Tongue (tissue), 2 donors: ENCODE results near the gene GJD2. TPM values are rescaled to one million over a fixed set of nuclear protein-coding genes. Genes with fewer than 3 reads are reported as not detected.

ENCODE experiments used
- DNase-seq: peaks from one replicate; pipeline ENCODE4 v3.0.0-alpha.2; 2015
- total RNA-seq: library from RNA; depleted of rRNA; stranded (reverse); fragments of >200 nt; gene quantifications from one replicate; pipeline ENCODE4 v1.2.3, GENCODE V29; 2014

The GJD2 gene
- total RNA-seq, 1 donor from 2014 or later, result 0.10 TPM

DNA sequence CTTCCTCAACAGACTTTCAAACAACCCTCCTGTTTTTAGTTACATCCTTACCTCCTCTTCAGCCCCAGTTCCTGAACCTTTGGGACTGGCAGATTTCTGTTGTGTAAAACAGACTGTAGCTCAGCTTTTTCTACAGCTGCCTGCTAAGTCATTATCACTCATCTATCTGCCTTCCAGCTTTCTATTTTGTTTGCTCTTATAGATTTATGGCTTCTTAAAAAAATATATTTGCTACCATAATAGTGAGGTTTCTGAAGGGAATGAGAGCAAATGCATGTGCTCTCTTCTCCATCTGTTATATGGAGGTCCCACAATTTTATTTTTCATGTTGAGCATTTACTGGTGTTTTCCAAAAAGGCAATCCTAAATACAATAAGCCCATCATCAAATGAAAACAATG, 18.2 kb upstream of the GJD2 start:
- no peak for DNase-seq

GRCh38 chr15:34772312-34772711, 17.5 kb upstream of the GJD2 start:
- DNase-seq, result no peak

DNA sequence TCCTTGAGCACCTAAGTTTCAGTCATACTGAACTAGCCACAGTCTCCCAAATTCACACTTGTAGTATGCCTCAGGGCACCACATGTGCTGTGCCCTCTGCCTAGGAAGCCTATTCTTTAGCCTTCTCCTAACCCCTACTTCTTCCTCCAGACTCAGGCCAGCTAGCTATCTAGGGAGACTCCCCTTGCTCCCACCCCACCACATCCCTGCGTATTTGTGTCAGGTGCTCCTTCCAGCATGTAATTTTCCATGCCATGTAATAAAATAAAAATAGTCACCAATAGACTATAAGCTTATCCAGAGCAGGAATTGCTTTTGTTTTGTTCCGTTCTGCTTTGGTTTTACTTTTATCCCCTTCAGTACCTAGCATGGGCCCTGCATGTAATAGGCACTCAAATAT, 14.9 kb upstream of the GJD2 start:
- no peak for DNase-seq

- no peak for DNase-seq
These were observed 13.7 kb upstream of the GJD2 start for GRCh38 chr15:34768530-34768929.

DNA sequence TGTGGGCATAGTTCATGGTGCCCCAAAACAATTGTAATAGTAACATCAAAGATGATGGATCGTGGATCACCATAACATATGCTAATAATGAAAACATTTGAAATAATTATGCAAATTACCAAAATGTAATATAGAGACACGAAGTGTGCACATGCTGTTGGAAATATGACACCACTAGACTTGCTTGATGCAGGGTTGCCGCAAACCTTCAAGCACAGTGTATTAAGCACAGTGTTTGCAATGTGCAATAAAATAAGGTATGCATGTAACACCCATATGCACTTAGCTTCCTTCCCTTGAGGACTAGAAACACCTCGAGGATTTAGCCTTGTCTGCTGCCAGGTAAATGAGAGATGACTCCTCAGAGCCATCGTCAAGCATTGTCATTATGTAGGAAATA, 10.9 kb upstream of the GJD2 start:
- DNase-seq, result no peak

DNA sequence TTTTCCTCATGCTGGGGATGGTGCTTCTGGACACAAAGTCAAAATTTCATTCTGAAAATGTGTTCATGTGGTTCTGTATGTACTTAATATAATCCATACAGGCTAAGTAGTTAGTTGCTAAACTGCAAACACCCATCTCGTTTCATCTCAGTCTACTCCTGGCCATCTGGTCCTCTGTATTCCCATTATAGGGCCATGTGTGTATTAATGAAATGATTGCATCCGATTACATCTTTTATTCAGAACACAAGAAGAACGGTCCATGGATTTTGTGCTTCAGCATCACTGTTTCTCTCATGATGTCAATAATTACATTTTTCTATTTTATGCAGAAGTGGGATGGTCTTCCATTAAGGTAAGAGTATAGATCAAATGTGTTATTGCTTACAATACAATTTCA, 6.1 kb upstream of the GJD2 start:
- no peak for DNase-seq

- DNase-seq, result no peak
These were observed 5.2 kb upstream of the GJD2 start for GRCh38 chr15:34759992-34760391.

- DNase-seq, result no peak
These were observed 4.5 kb upstream of the GJD2 start for GRCh38 chr15:34759347-34759746.

DNA sequence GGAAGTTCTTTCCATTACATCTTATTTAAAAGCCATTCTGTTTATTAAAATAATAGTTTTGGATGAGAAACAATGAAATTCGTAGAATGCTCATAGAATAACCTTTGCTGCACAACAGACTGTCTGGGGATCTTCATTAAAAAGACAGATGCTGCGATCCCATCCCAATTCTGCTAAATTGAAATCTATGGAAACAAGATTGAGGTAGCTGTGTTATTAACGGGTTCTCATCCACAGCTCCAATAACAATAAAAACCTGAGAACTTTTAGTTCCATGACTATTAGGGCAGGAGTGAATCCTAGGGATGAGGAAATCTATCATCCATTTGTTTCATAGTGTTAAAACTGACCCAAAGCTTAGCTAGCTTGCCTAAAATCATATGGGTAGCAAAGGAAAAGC, 2.5 kb upstream of the GJD2 start:
- DNase-seq, result no peak

DNA sequence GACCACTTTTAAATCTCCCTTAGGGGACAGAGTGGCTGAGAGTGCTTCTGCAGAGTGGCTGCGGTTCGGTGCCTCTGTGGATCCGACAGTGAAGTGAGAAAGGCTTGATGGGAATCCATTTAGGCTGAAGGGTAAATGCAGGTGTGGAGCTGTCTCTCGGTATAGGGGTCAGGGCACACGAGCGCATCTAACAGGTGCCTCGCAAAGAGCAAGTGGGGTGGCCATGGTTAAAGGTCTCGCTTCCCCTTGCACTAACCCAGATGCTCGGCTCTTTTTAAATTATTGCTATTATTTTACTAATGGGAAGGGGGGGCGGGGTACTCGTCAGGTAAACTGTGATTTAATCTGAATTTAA, 598 bp upstream of the GJD2 start:
- no peak for DNase-seq

DNA sequence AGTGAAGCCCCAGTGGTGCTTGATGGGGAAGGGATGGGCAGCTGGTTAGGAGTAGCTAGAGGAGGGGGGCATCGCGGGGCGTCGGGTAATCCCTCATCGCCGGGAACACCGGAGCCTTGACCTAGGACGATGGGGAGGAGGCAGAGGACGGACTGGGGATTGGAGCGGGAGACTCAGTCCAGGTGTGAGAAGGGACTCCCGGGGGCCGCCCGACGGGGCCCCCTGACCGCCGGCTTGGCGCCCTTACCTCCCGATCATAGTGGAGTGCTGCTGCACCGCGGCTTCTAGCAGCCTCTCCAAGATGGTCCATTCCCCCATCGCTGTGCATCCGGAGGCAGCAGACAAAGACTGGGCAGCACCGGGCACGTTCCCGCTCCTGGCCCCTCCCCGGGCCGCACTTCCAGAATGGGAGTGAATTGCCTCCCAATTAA, 612 bp downstream of the GJD2 start:
- DNase-seq, result no peak

- DNase-seq, result peak; percentile 87
These were observed 1.4 kb downstream of the GJD2 start for GRCh38 chr15:34753236-34753894.

DNA sequence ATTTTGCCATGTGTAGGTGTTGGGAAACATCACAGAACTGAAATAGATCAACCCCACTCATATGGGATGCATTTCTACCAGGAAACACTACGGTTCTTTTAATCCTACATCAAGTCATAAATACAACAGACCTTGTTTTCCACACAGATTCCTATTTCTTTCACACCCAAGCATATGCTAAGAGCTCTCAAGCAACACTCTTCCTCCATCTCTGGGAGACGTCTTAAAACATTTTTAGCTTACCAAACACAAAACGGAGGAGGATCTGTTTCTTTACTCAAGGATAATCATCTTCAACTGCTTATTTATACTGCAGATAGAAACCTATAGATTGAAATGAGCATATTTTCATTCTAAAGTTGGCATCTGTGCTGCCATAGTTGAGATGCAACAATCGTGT, 5.1 kb downstream of the GJD2 start:
- DNase-seq, result no peak

- DNase-seq, result no peak
These were observed 15.5 kb downstream of the GJD2 start for GRCh38 chr15:34739346-34739745.

- DNase-seq, result no peak
These were observed 16.8 kb downstream of the GJD2 start for GRCh38 chr15:34738002-34738401.

- DNase-seq, result peak; percentile 40
These were observed 17.3 kb downstream of the GJD2 start for GRCh38 chr15:34737477-34737876.

DNA sequence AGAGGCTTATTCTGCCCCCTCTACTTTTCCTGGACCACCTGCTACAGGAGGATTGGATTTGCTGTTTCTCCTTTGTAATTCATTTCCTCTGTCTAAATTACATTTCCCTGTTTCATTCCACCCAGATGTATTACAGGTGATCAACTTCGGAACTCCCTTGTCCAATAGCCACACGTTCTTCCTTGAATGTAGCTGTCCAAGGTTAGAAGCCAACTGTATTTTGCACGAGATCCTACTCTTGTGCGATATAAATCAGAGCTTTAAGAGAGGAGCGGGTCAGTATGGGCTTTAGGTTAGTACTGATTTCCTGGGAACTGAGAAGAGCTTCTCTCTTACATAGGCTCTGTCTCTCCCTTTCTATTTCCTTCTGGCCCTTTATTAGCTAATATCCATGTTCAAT, 20.5 kb downstream of the GJD2 start:
- DNase-seq, result no peak

- DNase-seq, result no peak
These were observed 21.2 kb downstream of the GJD2 start for GRCh38 chr15:34733621-34734020.

DNA sequence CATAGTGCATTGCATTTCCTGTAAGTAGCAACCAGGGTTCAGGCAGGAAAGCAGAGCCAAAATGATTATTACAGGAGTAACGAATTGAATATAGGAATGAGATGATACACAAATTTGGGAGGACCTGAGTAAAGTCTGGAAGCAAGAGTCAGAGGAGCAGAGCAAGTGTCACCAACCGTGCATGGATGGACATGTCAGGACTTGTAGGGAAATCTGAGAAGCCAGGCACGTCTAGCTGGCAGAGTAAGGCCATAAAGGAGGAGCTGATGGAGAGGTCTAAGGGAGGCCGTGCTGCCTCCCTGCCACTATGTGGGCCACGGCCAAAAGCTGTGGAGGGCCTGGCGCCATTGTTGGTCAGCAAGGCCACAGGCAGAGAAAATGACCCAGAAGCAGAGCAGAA, 22.4 kb downstream of the GJD2 start:
- DNase-seq, result no peak

DNA sequence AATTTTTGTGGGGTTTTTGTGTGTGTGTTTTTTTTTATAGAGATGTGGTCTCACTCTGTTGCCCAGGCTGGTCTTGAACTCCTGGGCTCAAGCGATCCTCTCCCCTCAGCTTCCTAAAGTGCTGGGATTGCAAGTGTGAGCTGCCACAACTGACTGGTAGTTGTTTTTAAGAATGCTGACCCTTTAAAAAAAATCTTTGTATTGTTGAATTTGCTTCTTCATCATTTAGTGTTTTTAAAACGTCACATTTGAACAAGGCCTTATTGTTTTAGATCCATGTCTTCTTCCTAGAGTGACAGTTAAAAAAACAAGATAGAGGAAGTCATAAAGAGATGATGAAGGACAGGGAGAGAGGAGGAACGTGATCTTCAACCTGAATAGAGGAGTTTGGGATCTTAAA, 24.1 kb downstream of the GJD2 start:
- no peak for DNase-seq

GRCh38 chr15:34729886-34730285, 24.9 kb downstream of the GJD2 start:
- DNase-seq, result no peak

- no peak for DNase-seq
These were observed 25.7 kb downstream of the GJD2 start for GRCh38 chr15:34729056-34729455.

- no peak for DNase-seq
These were observed 28.2 kb downstream of the GJD2 start for GRCh38 chr15:34726406-34727100.

DNA sequence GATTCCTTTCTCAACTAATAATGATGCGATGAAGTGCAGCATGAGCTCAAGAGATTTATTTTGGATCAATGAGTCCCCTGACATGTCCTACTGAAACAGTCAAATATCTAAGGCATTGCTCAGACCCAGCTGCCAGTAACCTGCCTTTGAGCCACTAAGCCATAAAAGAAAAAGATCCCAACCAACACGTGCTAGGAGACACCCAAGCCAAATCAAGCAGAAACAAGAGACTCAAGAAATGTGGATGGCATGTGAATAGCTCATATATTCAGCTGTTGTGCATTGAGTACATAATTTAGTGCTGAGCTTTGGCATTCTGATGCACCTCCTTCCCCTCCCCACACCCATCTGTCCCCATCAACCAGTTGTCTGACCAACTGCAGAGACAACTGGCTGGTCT, 29.2 kb downstream of the GJD2 start:
- DNase-seq, result peak; percentile 93
